SIG-M5 treated with dmso at 0.1 percent for 504 hours (cell line): Measurements from ENCODE around the gene ANKRD65.

Experiments used
- DNase-seq: peaks from one replicate; lab custom pipeline; 2025; ENCODE audit not compliant: unreplicated experiment; lab: John Stamatoyannopoulos, UW

Gene ANKRD65

GRCh38 chr1:1442069-1442770 lies 21.1 kb upstream of the ANKRD65 start:
- no peak for DNase-seq

GRCh38 chr1:1441002-1441888 lies 20.2 kb upstream of the ANKRD65 start:
- no peak for DNase-seq

GRCh38 chr1:1440262-1441001 lies 19.4 kb upstream of the ANKRD65 start:
- DNase-seq: no peak

- DNase-seq: no peak
Observed at GRCh38 chr1:1439546-1440261, 18.6 kb upstream of the ANKRD65 start.

GRCh38 chr1:1438531-1439381 lies 17.7 kb upstream of the ANKRD65 start:
- DNase-seq: no peak

- no peak for DNase-seq
Observed at GRCh38 chr1:1437904-1438376, 16.9 kb upstream of the ANKRD65 start.

DNA sequence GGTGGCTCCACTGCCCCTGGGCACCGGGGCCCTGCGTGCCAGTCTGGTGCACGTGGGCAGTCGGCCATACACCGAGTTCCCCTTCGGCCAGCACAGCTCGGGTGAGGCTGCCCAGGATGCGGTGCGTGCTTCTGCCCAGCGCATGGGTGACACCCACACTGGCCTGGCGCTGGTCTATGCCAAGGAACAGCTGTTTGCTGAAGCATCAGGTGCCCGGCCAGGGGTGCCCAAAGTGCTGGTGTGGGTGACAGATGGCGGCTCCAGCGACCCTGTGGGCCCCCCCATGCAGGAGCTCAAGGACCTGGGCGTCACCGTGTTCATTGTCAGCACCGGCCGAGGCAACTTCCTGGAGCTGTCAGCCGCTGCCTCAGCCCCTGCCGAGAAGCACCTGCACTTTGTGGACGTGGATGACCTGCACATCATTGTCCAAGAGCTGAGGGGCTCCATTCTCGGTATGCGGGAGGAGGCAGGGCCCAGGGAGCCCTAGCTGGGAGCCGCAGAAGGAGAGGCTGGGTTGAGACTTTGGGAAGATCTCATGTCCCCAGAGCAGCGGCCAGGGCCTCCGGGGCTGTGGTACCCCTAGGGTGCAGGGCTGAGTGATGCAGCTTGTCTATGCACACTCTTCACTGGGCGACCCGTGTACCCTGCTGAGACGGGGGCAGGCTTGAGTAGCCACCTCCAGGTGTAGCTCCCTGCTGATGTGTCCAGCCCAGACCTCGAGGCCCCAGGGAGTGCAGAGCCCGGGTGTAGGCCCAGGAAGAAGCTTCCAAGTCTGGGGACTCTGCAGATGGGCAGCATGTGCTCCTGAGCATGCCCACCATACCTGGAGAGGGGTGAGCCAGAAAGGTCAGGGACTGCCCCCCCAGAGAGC lies 16.2 kb upstream of the ANKRD65 start:
- no peak for DNase-seq

GRCh38 chr1:1436630-1437032 lies 15.6 kb upstream of the ANKRD65 start:
- no peak for DNase-seq

- DNase-seq: no peak
Observed at GRCh38 chr1:1435911-1436629, 15.0 kb upstream of the ANKRD65 start.

DNA sequence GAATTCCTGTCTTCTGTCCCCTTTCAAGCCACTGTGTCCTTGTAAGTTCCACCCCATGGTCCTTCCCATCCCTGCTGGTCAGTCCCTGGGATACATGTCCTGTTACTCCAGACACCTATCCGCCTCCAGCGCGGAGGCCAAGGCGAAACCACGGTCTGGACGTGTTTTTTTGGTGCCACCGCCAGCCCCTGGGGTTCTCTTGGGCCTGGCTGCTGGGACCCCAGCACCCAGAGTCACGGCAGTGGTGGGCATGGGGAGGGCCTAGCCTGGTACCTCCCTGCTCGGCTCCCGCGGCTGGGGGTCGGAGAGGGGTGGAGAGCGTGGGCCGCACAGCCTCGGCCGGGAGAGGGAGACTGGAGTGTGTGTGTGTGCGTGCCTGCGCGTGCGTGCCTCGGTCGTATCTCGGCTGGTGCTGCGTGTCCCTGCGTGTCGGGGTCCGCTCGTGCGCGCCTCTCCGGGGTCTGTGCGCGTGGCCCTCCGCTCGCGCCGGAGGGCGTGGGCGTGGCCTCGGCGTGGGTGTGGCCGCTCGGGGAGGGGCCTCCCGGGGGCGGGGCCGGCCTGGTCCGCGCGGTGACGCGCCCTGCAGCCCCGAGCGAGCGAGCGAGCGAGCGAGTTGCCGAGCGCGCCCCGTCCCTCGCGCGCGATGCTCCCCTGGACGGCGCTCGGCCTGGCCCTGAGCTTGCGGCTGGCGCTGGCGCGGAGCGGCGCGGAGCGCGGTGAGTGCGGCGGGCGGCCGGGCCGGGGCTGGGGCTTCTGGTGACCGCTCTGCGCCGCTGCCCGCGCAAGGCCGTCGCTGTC lies 14.2 kb upstream of the ANKRD65 start, which contains the start of gene VWA1:
VWA1 (plus strand) TSS at position 585 of the 798 bp plus-strand sequence; CDS start at position 644, 59 bp downstream.
- DNase-seq: no peak

- DNase-seq: no peak
Observed at GRCh38 chr1:1434824-1435105, 13.7 kb upstream of the ANKRD65 start.

DNA sequence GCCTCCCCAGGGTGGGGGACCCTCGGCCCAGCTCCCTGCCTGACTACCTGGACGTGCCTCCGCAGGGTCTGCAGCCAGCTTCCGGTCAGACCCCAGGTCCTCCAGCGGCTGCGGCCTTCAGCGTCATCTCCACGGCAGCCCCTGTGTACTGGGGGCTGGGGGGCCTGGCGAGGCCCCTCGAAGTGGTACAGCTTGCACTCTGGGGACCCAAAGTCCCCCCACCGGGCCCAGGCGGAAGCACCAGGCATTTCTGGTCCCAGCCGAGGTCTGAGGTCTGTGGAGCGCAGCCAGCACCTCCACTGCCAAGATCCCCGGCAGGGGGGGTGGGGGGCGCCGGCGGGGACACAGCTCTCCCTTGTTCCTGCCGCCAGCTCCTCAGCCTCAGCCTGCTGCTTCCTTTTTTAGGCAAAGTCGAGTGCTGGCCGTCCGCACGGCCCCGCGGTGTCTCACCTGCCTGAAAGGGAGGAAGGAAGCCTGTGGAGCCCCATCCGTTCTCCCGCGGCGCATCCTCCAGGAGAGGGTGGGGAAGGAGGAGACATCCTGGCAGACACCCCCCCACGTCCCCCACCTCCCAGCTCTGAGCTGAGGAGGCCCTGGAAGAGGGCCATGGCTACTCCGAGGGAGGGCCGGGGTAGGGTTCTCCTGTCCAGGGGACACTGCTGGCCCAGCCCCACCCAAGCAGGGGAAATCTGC lies 13.2 kb upstream of the ANKRD65 start:
- no peak for DNase-seq

- DNase-seq: no peak
Observed at GRCh38 chr1:1433804-1434130, 12.7 kb upstream of the ANKRD65 start.

- no peak for DNase-seq
Observed at GRCh38 chr1:1432951-1433803, 12.1 kb upstream of the ANKRD65 start.

DNA sequence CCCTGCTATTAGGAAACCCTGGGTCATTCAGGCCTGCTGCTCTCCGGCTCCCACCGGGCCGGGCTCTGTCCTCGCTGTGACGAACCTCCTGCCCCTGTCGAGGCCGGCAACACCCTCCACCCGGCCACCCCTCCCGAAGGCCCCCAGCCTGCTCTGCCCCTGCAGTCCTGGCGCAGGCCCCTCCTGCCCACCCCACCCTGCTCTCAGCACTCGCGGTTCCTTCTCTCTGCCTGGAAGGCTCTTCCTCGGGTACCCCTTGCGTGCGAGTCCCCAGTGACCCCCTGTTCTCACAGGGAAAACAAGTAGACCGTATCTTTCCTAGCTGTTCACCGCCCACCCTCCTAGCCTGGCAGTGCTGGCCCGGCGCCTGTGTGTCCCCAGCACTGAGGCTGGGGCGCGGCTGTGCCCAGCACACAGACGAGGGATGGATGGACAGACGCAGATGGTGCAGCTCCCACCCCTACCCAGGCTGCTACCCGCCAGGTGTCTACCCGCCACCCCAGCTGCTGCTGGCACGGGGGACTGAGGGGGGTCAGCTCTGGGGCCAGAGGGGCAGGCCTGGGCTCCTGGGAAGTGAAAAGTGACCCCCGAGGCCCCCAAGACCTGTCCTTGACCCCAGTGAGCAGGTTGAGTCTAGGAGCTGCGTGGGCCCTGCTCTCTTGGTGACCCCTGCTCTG lies 11.3 kb upstream of the ANKRD65 start:
- DNase-seq: no peak

GRCh38 chr1:1431845-1432273 lies 10.8 kb upstream of the ANKRD65 start:
- DNase-seq: no peak
